HepG2 (cell line): ENCODE data around the gene ETFB. TPM values are rescaled to one million over a fixed set of nuclear protein-coding genes. Genes with fewer than 3 reads are reported as not detected.
A peak's percentile ranks its signal among the peaks of the same experiment; 100 is the strongest.

Source experiments
- BORCS8-MEF2B ChIP-seq: sonication (generic); formaldehyde crosslinking; IDR thresholded peaks from 2 replicates; pipeline ENCODE4 v1.8.0; 2022; ENCODE audit warnings: mild to moderate bottlenecking, missing genetic modification reagents
- GFI1 ChIP-seq: sonication (generic); formaldehyde crosslinking; IDR thresholded peaks from 2 replicates; pipeline ENCODE4 v1.5.0; 2020; ENCODE audit warnings: missing genetic modification reagents, mild to moderate bottlenecking, borderline replicate concordance
- HOXD1 ChIP-seq: sonication (generic); formaldehyde crosslinking; IDR thresholded peaks from 2 replicates; pipeline ENCODE4 v1.5.0; 2020; ENCODE audit warnings: missing genetic modification reagents
- KAT7 ChIP-seq: IDR thresholded peaks from 2 replicates; pipeline ENCODE4 v1.6.1; 2018; ENCODE audit warnings: borderline replicate concordance, missing compliant biosample characterization
- KDM2A ChIP-seq: sonication (generic); formaldehyde crosslinking; IDR thresholded peaks from 2 replicates; pipeline ENCODE4 v1.4.0; 2020; ENCODE audit warnings: low read depth, missing genetic modification reagents, borderline replicate concordance
- MAFG ChIP-seq: sonication (generic); formaldehyde crosslinking; IDR thresholded peaks from 2 replicates; pipeline ENCODE4 v1.5.1; 2020; ENCODE audit warnings: mild to moderate bottlenecking, missing genetic modification reagents
- MTF1 ChIP-seq: sonication (generic); formaldehyde crosslinking; IDR thresholded peaks from 2 replicates; pipeline ENCODE4 v1.5.0; 2020; ENCODE audit warnings: missing genetic modification reagents
- NFIB ChIP-seq: sonication (generic); formaldehyde crosslinking; IDR thresholded peaks from 2 replicates; pipeline ENCODE4 v1.9.0; 2021; ENCODE audit warnings: missing genetic modification reagents, mild to moderate bottlenecking, borderline replicate concordance
- PHF8 ChIP-seq: sonication (generic); formaldehyde crosslinking; IDR thresholded peaks from 2 replicates; pipeline ENCODE4 v1.5.0; 2020; ENCODE audit warnings: missing genetic modification reagents
- SNAI1 ChIP-seq: sonication (generic); formaldehyde crosslinking; IDR thresholded peaks from 2 replicates; pipeline ENCODE4 v1.5.0; 2020; ENCODE audit warnings: mild to moderate bottlenecking, missing genetic modification reagents, borderline replicate concordance
- TBX2 ChIP-seq: sonication (generic); formaldehyde crosslinking; IDR thresholded peaks from 2 replicates; pipeline ENCODE4 v1.5.0; 2020; ENCODE audit warnings: missing genetic modification reagents, mild to moderate bottlenecking, borderline replicate concordance
- TP53 ChIP-seq: sonication (generic); formaldehyde crosslinking; conservative IDR thresholded peaks from 2 replicates; pipeline ENCODE4 v1.4.0; 2020; ENCODE audit warnings: missing genetic modification reagents
- TRIM24 ChIP-seq: sonication (generic); formaldehyde crosslinking; IDR thresholded peaks from 2 replicates; pipeline ENCODE4 v1.8.0; 2022; ENCODE audit warnings: mild to moderate bottlenecking, missing genetic modification reagents
- ZNF143 ChIP-seq: sonication (generic); formaldehyde crosslinking; IDR thresholded peaks from 2 replicates; pipeline ENCODE4 v1.4.0; 2020; ENCODE audit warnings: missing genetic modification reagents
- ZNF292 ChIP-seq: sonication (generic); formaldehyde crosslinking; IDR thresholded peaks from 2 replicates; pipeline ENCODE4 v1.8.1; 2022; ENCODE audit warnings: mild to moderate bottlenecking, low read depth, missing genetic modification reagents, borderline replicate concordance
- ZNF34 ChIP-seq: sonication (generic); formaldehyde crosslinking; IDR thresholded peaks from 2 replicates; pipeline ENCODE4 v1.4.0; 2020; ENCODE audit warnings: mild to moderate bottlenecking, missing genetic modification reagents, borderline replicate concordance
- ZNF550 ChIP-seq: sonication (generic); formaldehyde crosslinking; IDR thresholded peaks from 2 replicates; pipeline ENCODE4 v1.4.0; 2020; ENCODE audit warnings: mild to moderate bottlenecking, missing genetic modification reagents, borderline replicate concordance
- ZNF570 ChIP-seq: sonication (generic); formaldehyde crosslinking; IDR thresholded peaks from 2 replicates; pipeline ENCODE4 v1.4.0; 2020; ENCODE audit warnings: mild to moderate bottlenecking, missing genetic modification reagents, borderline replicate concordance
- ZNF75D ChIP-seq: sonication (generic); formaldehyde crosslinking; IDR thresholded peaks from 2 replicates; pipeline ENCODE4 v1.8.1; 2023; ENCODE audit warnings: missing genetic modification reagents, mild to moderate bottlenecking, borderline replicate concordance
- ZNF777 ChIP-seq: sonication (generic); formaldehyde crosslinking; IDR thresholded peaks from 2 replicates; pipeline ENCODE4 v1.4.0; 2020; ENCODE audit warnings: missing genetic modification reagents
- polyA plus RNA-seq, 8 experiments: library from polyadenylated mRNA; depleted of rRNA in 3 of 8; stranded (reverse) in 7 of 8; unstranded in 1 of 8; fragments of >200 nt; fragmentation: Illumina TruSeq in 4 of 8; extraction: Trizol in 4 of 8; gene quantifications; 2 replicates each; pipeline versions ENCODE4 v1.2.1 to v1.2.3, GENCODE V29; 2011 to 2016; ENCODE audit warnings: low read depth in 4 of 8, missing spikeins in 1 of 8, mixed read lengths in 1 of 8; ENCODE audit not compliant: insufficient read depth in 1 of 8
- total RNA-seq, 5 experiments: library from RNA; depleted of rRNA; stranded (reverse); fragments of >200 nt; fragmentation: Illumina TruSeq; extraction: Trizol; gene quantifications; 2 replicates each; pipeline ENCODE4 v1.2.3, GENCODE V29; 2016; ENCODE audit warnings: low read depth in 1 of 5
- TF ChIP-seq, protein P1 (sequence below): IDR thresholded peaks from 2 replicates; pipeline ENCODE4 v1.6.1; 2016; ENCODE audit warnings: low read depth, control low read depth
- TF ChIP-seq, protein P2 (sequence below), 2 experiments: sonication (generic) in 1 of 2; formaldehyde crosslinking in 1 of 2; IDR thresholded peaks; 2 replicates each; pipeline versions ENCODE4 v1.5.1 to v1.6.1; 2011 to 2020; ENCODE audit warnings: borderline replicate concordance in 1 of 2, low read depth in 1 of 2, low read length in 1 of 2, mild to moderate bottlenecking in 1 of 2, missing genetic modification reagents in 1 of 2, moderate library complexity in 1 of 2
- TF ChIP-seq, protein P3 (sequence below): sonication (generic); formaldehyde crosslinking; IDR thresholded peaks from 2 replicates; pipeline ENCODE4 v1.4.0; 2020; ENCODE audit warnings: missing genetic modification reagents, borderline replicate concordance
- TF ChIP-seq, protein P4 (sequence below): sonication (generic); formaldehyde crosslinking; IDR thresholded peaks from 2 replicates; pipeline ENCODE4 v1.9.0; 2021; ENCODE audit warnings: missing genetic modification reagents, borderline replicate concordance

ETFB gene
- total and polyA plus RNA-seq, 2 of the 13 experiments (the other 11 are each of a cell fraction or from before 2014, with no cell fraction given) = 678 to 1,314 TPM

DNA sequence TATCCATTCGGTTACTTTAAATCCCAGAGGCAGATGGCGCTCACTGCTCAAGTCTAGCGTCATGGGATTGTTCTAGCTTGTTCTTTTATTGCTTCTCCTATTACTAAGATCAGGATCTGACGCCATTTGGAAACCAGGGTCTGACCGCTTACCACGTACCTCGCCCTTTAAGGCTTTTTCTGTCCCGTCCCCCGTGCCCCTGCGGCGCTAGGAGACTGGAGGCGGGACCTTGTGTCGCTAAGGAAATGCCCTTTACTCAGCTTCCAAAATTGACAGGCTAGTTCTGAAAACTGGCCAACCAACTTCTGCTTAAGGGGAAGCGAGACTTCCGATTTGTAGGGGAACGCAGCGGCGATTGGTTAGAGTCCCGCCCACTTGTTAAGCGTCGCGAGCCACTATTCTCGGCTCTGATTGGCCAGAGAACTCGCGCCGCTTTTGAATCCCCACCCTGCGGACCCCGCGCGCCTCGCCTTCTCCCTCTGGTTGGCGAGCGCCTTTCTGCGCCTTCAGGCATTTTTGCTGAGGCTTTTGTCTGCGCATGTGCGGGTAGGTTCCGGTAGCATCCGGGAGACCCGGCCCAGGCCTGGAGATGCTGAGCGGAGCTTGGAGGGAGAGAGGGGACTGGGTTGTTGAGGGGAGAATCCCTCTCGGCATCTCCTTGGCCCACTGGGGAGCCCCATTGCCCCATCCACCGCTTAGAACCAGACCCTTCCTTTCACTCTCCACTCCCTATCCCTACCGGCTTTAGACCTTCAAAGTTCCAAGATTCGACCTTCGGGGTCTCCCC lies 28.1 kb upstream of the ETFB start (continued):
- no peak for TF ChIP-seq MAFG (CRISPR knock-in tag)
- no peak for TF ChIP-seq ZNF143 (CRISPR knock-in tag)
- TF ChIP-seq, protein P1, sequence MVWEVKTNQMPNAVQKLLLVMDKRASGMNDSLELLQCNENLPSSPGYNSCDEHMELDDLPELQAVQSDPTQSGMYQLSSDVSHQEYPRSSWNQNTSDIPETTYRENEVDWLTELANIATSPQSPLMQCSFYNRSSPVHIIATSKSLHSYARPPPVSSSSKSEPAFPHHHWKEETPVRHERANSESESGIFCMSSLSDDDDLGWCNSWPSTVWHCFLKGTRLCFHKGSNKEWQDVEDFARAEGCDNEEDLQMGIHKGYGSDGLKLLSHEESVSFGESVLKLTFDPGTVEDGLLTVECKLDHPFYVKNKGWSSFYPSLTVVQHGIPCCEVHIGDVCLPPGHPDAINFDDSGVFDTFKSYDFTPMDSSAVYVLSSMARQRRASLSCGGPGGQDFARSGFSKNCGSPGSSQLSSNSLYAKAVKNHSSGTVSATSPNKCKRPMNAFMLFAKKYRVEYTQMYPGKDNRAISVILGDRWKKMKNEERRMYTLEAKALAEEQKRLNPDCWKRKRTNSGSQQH (CRISPR knock-in tag) = peak; percentile 84; the same call in 1 of the 2 replicates
- no peak for TF ChIP-seq PHF8 (CRISPR knock-in tag)
- TF ChIP-seq, protein P2, sequence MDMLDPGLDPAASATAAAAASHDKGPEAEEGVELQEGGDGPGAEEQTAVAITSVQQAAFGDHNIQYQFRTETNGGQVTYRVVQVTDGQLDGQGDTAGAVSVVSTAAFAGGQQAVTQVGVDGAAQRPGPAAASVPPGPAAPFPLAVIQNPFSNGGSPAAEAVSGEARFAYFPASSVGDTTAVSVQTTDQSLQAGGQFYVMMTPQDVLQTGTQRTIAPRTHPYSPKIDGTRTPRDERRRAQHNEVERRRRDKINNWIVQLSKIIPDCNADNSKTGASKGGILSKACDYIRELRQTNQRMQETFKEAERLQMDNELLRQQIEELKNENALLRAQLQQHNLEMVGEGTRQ (IDR thresholded peaks at IDR 0.05; ENCODE audit: low read depth, low read length) = no peak
- TF ChIP-seq, protein P2 (CRISPR knock-in tag; IDR thresholded peaks at IDR 0.05; ENCODE audit: borderline replicate concordance) = no peak
- TF ChIP-seq GFI1 (CRISPR knock-in tag) = no peak
- TF ChIP-seq KDM2A = peak; percentile 62; the same call in 1 of the 2 replicates
- TF ChIP-seq TRIM24 (CRISPR knock-in tag) = no peak
- TF ChIP-seq HOXD1 (CRISPR knock-in tag) = no peak
- TF ChIP-seq TBX2 (CRISPR knock-in tag) = peak; percentile 73
- no peak for TF ChIP-seq KAT7 (CRISPR knock-in tag)
- TF ChIP-seq ZNF75D = no peak
- no peak for TF ChIP-seq ZNF570 (CRISPR knock-in tag)
- peak; percentile 99 for TF ChIP-seq BORCS8-MEF2B (CRISPR knock-in tag)
- TF ChIP-seq NFIB (CRISPR knock-in tag) = no peak
- no peak for TF ChIP-seq ZNF34 (CRISPR knock-in tag)
- TF ChIP-seq ZNF777 (CRISPR knock-in tag) = no peak
- TF ChIP-seq TP53 (CRISPR knock-in tag) = no peak
- TF ChIP-seq, protein P3, sequence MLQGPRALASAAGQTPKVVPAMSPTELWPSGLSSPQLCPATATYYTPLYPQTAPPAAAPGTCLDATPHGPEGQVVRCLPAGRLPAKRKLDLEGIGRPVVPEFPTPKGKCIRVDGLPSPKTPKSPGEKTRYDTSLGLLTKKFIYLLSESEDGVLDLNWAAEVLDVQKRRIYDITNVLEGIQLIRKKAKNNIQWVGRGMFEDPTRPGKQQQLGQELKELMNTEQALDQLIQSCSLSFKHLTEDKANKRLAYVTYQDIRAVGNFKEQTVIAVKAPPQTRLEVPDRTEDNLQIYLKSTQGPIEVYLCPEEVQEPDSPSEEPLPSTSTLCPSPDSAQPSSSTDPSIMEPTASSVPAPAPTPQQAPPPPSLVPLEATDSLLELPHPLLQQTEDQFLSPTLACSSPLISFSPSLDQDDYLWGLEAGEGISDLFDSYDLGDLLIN (CRISPR knock-in tag) = peak; percentile 88; the same call in 1 of the 2 replicates
- TF ChIP-seq ZNF292 (CRISPR knock-in tag) = no peak
- no peak for TF ChIP-seq SNAI1
- TF ChIP-seq MTF1 (CRISPR knock-in tag) = no peak
- TF ChIP-seq ZNF550 (CRISPR knock-in tag) = no peak
- TF ChIP-seq, protein P4, sequence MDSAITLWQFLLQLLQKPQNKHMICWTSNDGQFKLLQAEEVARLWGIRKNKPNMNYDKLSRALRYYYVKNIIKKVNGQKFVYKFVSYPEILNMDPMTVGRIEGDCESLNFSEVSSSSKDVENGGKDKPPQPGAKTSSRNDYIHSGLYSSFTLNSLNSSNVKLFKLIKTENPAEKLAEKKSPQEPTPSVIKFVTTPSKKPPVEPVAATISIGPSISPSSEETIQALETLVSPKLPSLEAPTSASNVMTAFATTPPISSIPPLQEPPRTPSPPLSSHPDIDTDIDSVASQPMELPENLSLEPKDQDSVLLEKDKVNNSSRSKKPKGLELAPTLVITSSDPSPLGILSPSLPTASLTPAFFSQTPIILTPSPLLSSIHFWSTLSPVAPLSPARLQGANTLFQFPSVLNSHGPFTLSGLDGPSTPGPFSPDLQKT (CRISPR knock-in tag) = no peak
